ENCODE measurements around the gene CRYGA.

DNA sequence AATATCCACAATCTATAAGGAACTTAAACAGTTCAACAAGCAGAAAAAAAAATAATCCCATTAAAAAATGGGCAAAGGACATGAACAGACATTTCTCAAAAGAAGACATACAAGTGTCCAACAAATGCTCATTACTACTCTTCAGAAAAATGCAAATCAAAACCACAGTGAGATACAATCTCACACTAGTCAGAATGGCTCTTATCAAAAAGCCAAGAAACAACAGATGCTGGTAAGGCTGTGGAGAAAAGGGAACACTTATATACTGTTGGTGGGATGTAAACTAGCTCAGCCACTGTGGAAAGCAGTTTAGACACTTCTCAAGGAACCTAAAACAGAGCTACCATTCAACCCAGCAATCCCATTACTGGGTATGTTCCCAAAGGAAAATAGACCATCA lies 10.2 kb downstream of the CRYGA start:
- TF ChIP-seq, protein P1, sequence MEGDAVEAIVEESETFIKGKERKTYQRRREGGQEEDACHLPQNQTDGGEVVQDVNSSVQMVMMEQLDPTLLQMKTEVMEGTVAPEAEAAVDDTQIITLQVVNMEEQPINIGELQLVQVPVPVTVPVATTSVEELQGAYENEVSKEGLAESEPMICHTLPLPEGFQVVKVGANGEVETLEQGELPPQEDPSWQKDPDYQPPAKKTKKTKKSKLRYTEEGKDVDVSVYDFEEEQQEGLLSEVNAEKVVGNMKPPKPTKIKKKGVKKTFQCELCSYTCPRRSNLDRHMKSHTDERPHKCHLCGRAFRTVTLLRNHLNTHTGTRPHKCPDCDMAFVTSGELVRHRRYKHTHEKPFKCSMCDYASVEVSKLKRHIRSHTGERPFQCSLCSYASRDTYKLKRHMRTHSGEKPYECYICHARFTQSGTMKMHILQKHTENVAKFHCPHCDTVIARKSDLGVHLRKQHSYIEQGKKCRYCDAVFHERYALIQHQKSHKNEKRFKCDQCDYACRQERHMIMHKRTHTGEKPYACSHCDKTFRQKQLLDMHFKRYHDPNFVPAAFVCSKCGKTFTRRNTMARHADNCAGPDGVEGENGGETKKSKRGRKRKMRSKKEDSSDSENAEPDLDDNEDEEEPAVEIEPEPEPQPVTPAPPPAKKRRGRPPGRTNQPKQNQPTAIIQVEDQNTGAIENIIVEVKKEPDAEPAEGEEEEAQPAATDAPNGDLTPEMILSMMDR (conservative IDR thresholded peaks at IDR 0.05; ENCODE audit: low read depth, low read length) = no peak
- no peak for TF ChIP-seq EZH2 (IDR thresholded peaks at IDR 0.05; ENCODE audit: borderline replicate concordance, low read depth, low read length, poor library complexity, severe bottlenecking)
